ENCODE measurements around the gene NR2F2.
A peak's percentile ranks its signal among the peaks of the same experiment; 100 is the strongest.

- TF ChIP-seq CTCF (IDR thresholded peaks at IDR 0.05), result peak; percentile 6 to 32 (median 24)
- TF ChIP-seq POLR2AphosphoS5 (IDR thresholded peaks at IDR 0.05), result peak in 1 of 2 donors; percentile 4
These were observed 8.6 kb upstream of the NR2F2 start for GRCh38 chr15:96321639-96322535.

Measured in esophagus muscularis mucosa (tissue), 3 donors.